Testis (tissue), 2 donors: ENCODE results near the gene TLE3.

Source experiments
- POLR2A ChIP-seq: fragments of 450-650 bp; IDR thresholded peaks from one replicate; pipeline ENCODE4 v1.6.1; 2017; ENCODE audit warnings: antibody characterized with exemption, mild to moderate bottlenecking, moderate library complexity
- TF ChIP-seq, protein P1 (sequence below), 3 experiments: fragments of 450-650 bp in 2 of 3; fragments of 200-600 bp in 1 of 3; sonication (generic) in 1 of 3; IDR thresholded peaks; one replicate each; pipeline ENCODE4 v1.5.1; 2016 to 2019; ENCODE audit warnings: antibody characterized with exemption in 3 of 3, mild to moderate bottlenecking in 2 of 3, moderate library complexity in 1 of 3

DNA sequence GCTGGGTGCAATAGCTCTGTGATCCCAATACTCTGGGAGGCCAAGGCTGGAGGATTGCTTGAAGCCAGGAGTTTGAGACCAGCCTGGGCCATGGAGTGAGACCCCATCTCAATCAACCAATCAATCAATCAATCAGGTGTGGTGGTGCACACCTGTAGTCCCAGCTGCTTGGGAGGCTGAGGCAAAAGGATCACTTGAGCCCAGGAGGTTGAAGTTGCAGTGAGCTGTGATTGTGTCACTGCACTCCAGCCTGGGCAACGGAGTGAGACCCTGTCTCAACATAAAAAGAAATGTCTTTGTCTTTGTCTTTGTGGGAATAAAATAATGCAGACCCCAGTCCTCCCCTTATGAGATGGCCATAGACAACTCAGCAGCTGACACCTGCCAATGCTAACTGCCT, 34.9 kb upstream of the TLE3 start:
- no peak for TF ChIP-seq POLR2A
- TF ChIP-seq, protein P1, sequence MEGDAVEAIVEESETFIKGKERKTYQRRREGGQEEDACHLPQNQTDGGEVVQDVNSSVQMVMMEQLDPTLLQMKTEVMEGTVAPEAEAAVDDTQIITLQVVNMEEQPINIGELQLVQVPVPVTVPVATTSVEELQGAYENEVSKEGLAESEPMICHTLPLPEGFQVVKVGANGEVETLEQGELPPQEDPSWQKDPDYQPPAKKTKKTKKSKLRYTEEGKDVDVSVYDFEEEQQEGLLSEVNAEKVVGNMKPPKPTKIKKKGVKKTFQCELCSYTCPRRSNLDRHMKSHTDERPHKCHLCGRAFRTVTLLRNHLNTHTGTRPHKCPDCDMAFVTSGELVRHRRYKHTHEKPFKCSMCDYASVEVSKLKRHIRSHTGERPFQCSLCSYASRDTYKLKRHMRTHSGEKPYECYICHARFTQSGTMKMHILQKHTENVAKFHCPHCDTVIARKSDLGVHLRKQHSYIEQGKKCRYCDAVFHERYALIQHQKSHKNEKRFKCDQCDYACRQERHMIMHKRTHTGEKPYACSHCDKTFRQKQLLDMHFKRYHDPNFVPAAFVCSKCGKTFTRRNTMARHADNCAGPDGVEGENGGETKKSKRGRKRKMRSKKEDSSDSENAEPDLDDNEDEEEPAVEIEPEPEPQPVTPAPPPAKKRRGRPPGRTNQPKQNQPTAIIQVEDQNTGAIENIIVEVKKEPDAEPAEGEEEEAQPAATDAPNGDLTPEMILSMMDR (IDR thresholded peaks at IDR 0.05): no peak
